A673 (cell line): ENCODE data around the gene AIMP1. TPM values are rescaled to one million over a fixed set of nuclear protein-coding genes. Genes with fewer than 3 reads are reported as not detected.
A peak's percentile ranks its signal among the peaks of the same experiment; 100 is the strongest.

Experiments used
- BruUV-seq: library from RNA; stranded (reverse); fragments of 400-500 nt; replicated peaks from 2 replicates; lab custom pipeline; 2021; lab: Mats Ljungman, UMichigan
- CTCF ChIA-PET: fragments of 300-600 bp; sonication (Branson Sonifier 250); formaldehyde crosslinking; loops from one replicate; lab custom pipeline; 2022; ENCODE audit warnings: antibody characterized with exemption; lab: Charles Lee
- POLR2A ChIA-PET: fragments of 300-600 bp; sonication (Branson Sonifier 250); formaldehyde crosslinking; loops from one replicate; lab custom pipeline; 2022; ENCODE audit warnings: antibody characterized with exemption; ENCODE audit not compliant: low non-redundant PET; lab: Charles Lee
- DNase-seq: peaks from one replicate; pipeline ENCODE4 v3.0.0-alpha.2; 2015; ENCODE audit warnings: low spot score
- H3K27ac ChIP-seq: fragments of 200-600 bp; sonication (generic); 2 replicates; pipeline ENCODE4 v1.5.1; 2016; ENCODE audit warnings: mixed run types, low read depth, mild to moderate bottlenecking, mixed read lengths, antibody characterized with exemption, low read length; ENCODE audit not compliant: poor library complexity, severe bottlenecking
- H3K27me3 ChIP-seq: fragments of 200-600 bp; sonication (generic); replicated peaks from 2 replicates; pipeline ENCODE4 v1.6.1; 2017; ENCODE audit warnings: mixed run types, low read depth, mild to moderate bottlenecking, mixed read lengths, antibody characterized with exemption, low read length; ENCODE audit not compliant: insufficient read depth, poor library complexity
- H3K36me3 ChIP-seq: fragments of 200-600 bp; sonication (generic); 2 replicates; pipeline ENCODE4 v1.6.1; 2016; ENCODE audit warnings: mixed run types, mild to moderate bottlenecking, mixed read lengths, antibody characterized with exemption, low read length; ENCODE audit not compliant: insufficient read depth, poor library complexity, severe bottlenecking
- H3K4me1 ChIP-seq: fragments of 200-600 bp; sonication (generic); 2 replicates; pipeline ENCODE4 v1.6.1; 2017; ENCODE audit warnings: mixed run types, mild to moderate bottlenecking, mixed read lengths, antibody characterized with exemption, low read length; ENCODE audit not compliant: insufficient read depth, poor library complexity, severe bottlenecking
- H3K4me3 ChIP-seq: fragments of 200-600 bp; sonication (generic); 2 replicates; pipeline ENCODE4 v1.5.1; 2016; ENCODE audit warnings: low read depth, mixed run types, mild to moderate bottlenecking, mixed read lengths, low read length; ENCODE audit not compliant: poor library complexity, severe bottlenecking
- H3K9me3 ChIP-seq: fragments of 200-600 bp; sonication (generic); 2 replicates; pipeline ENCODE4 v1.6.1; 2016; ENCODE audit warnings: mixed run types, low read depth, mild to moderate bottlenecking, mixed read lengths, antibody characterized with exemption, low read length; ENCODE audit not compliant: poor library complexity, severe bottlenecking
- CTCF ChIP-seq: fragments of 300-800, 200-600 bp; sonication (generic); conservative IDR thresholded peaks from 2 replicates; pipeline ENCODE4 v1.5.1; 2017; ENCODE audit warnings: low read depth, mild to moderate bottlenecking, antibody characterized with exemption, low read length, moderate library complexity, mixed read lengths
- EZH2 ChIP-seq: fragments of 200-600 bp; sonication (generic); IDR thresholded peaks from 2 replicates; pipeline ENCODE4 v1.6.1; 2017; ENCODE audit warnings: borderline replicate concordance, low read depth, mild to moderate bottlenecking, mixed read lengths, antibody characterized with exemption, low read length; ENCODE audit not compliant: poor library complexity, severe bottlenecking
- intact Hi-C: fragments of 100-400 bp; cut with micrococcal nuclease; formaldehyde crosslinking; loops from one replicate; pipeline ENCODE4 v1.10.0; 2022; ENCODE audit not compliant: unreplicated experiment
- total RNA-seq: library from RNA; stranded (reverse); gene quantifications from 2 replicates; pipeline ENCODE4 v1.2.3, GENCODE V29; 2021

The AIMP1 gene
- total RNA-seq, 1 experiment from 2014 or later = 74.8 TPM

- intact Hi-C loops = no loop called here
- CTCF ChIA-PET = no interaction called here
- H3K36me3 ChIP-seq = no peaks in the 10 kb centered on the region
- no peak overlapping the region for H3K27ac ChIP-seq
- H3K27me3 ChIP-seq = no peaks in the 10 kb centered on the region
- no peak overlapping the region for H3K4me3 ChIP-seq
- no peak for TF ChIP-seq EZH2
- no peak for DNase-seq
- H3K9me3 ChIP-seq = no peaks in the 10 kb centered on the region
- POLR2A ChIA-PET = no interaction called here
- BruUV-seq = no TSS peak
- H3K4me1 ChIP-seq = no peaks in the 10 kb centered on the region
Measured at GRCh38 chr4:106358899-106359298, 42.5 kb downstream of the AIMP1 start.

- no TSS peak for BruUV-seq
- Histone ChIP-seq H3K4me3 (no peak overlapping the region), H3K27me3 (no peaks in the 10 kb centered on the region), H3K4me1 (no peaks in the 10 kb centered on the region), H3K9me3 (no peaks in the 10 kb centered on the region), H3K36me3 (no peaks in the 10 kb centered on the region), H3K27ac (no peak overlapping the region)
- intact Hi-C loops = loop anchor here (10.0 kb wide), 1 partner anchor 303 kb away; no protein-coding TSS in a partner anchor
- ChIA-PET CTCF (no interaction called here), POLR2A (no interaction called here)
- no peak for DNase-seq
- TF ChIP-seq CTCF (no peak), EZH2 (no peak)
Measured at GRCh38 chr4:106362086-106362825, 45.9 kb downstream of the AIMP1 start.

- no peak for TF ChIP-seq EZH2
- no peak for TF ChIP-seq CTCF
- ChIA-PET CTCF (no interaction called here), POLR2A (no interaction called here)
- Histone ChIP-seq H3K27me3 (no peaks in the 10 kb centered on the region), H3K9me3 (no peaks in the 10 kb centered on the region), H3K36me3 (no peaks in the 10 kb centered on the region), H3K4me1 (peaks cover 3% of the 10 kb centered on the region), H3K27ac (no peak overlapping the region), H3K4me3 (no peak overlapping the region)
- intact Hi-C loops = loop anchor here (10.0 kb wide), 1 partner anchor 301 kb away; no protein-coding TSS in a partner anchor
- peak; percentile 29 for DNase-seq
- no TSS peak for BruUV-seq
Measured at GRCh38 chr4:106364282-106364681, 47.9 kb downstream of the AIMP1 start.
